Karpas-422 (cell line): ENCODE data around the gene TOMM20. TPM values are rescaled to one million over a fixed set of nuclear protein-coding genes. Genes with fewer than 3 reads are reported as not detected.

Experiments
- DNase-seq: peaks from one replicate; pipeline ENCODE4 v3.0.0-alpha.2; 2015
- H2AFZ ChIP-seq: fragments of 200-600 bp; sonication (generic); 2 replicates; pipeline ENCODE4 v1.6.1; 2014; ENCODE audit warnings: antibody characterized with exemption, low read length, mixed read lengths
- H3K27ac ChIP-seq: fragments of 200-600 bp; sonication (generic); 2 replicates; pipeline ENCODE4 v1.5.1; 2014; ENCODE audit warnings: mild to moderate bottlenecking, low read length, moderate library complexity
- H3K27me3 ChIP-seq: fragments of 200-600 bp; sonication (generic); 2 replicates; pipeline ENCODE4 v1.6.1; 2014; ENCODE audit warnings: low read length, mixed read lengths
- H3K36me3 ChIP-seq: fragments of 200-600 bp; sonication (generic); 2 replicates; pipeline ENCODE4 v1.6.1; 2014; ENCODE audit warnings: low read length, mixed read lengths; ENCODE audit not compliant: insufficient read depth
- H3K4me1 ChIP-seq: fragments of 200-600 bp; sonication (generic); 2 replicates; pipeline ENCODE4 v1.6.1; 2014; ENCODE audit warnings: mild to moderate bottlenecking, low read length, mixed read lengths
- H3K4me2 ChIP-seq: fragments of 200-600 bp; sonication (generic); 2 replicates; pipeline ENCODE4 v1.6.1; 2014; ENCODE audit warnings: low read length, low read depth, mild to moderate bottlenecking; ENCODE audit not compliant: poor library complexity, severe bottlenecking
- H3K4me3 ChIP-seq: fragments of 200-600 bp; sonication (generic); 2 replicates; pipeline ENCODE4 v1.5.1; 2014; ENCODE audit warnings: mild to moderate bottlenecking, antibody characterized with exemption, low read length, mixed read lengths
- H3K79me2 ChIP-seq: fragments of 200-600 bp; sonication (generic); 2 replicates; pipeline ENCODE4 v1.6.1; 2014; ENCODE audit warnings: mild to moderate bottlenecking, low read length, mixed read lengths
- H3K9ac ChIP-seq: fragments of 200-600 bp; sonication (generic); 2 replicates; pipeline ENCODE4 v1.6.0; 2014; ENCODE audit warnings: low read length
- H3K9me2 ChIP-seq: fragments of 200-600 bp; sonication (generic), shearing (Covaris generic); replicated peaks from 2 replicates; pipeline ENCODE4 v1.6.0; 2014; ENCODE audit warnings: mild to moderate bottlenecking, low read length, moderate library complexity; ENCODE audit not compliant: insufficient read depth
- H3K9me3 ChIP-seq: fragments of 300-700, 200-600 bp; sonication (generic); 2 replicates; pipeline ENCODE4 v1.6.1; 2014; ENCODE audit warnings: low read length, mixed read lengths
- H4K20me1 ChIP-seq: fragments of 200-600 bp; sonication (generic); 2 replicates; pipeline ENCODE4 v1.6.1; 2014; ENCODE audit warnings: mild to moderate bottlenecking, antibody characterized with exemption, low read length, low read depth; ENCODE audit not compliant: insufficient read depth
- total RNA-seq: library from RNA; depleted of rRNA; stranded (reverse); fragments of >200 nt; shearing (Covaris generic); gene quantifications from 2 replicates; pipeline ENCODE4 v1.2.3, GENCODE V29; 2014; ENCODE audit warnings: low replicate concordance

The TOMM20 gene
- total RNA-seq, 1 experiment from 2014 or later: 113 TPM

DNA sequence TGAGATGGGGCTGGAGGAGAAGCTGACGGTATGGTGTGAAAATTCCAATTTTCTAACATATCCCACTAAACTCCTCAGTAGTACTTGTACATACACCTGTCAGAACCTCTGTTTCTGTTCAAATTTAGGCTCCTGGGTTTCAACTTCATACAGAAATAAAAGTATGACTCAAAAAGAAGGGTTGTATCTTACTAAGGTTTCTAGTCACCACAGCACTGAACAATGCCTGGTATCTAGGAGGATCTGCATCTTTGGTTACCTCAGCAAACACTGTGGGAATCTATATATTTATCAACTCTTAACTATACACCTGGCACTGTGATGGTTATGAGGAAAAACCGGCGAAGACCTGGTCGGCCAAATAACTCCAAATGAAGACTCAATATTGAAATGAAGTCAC, 18.6 kb upstream of the TOMM20 start:
- Histone ChIP-seq H3K9me2 (no peaks in the 10 kb centered on the region), H4K20me1 (0 out of 2 replicates have a peak, but pooled peaks cover 3% of the 10 kb centered on the region), H3K27ac (no peak overlapping the region), H3K27me3 (no peaks in the 10 kb centered on the region), H3K4me2 (no peak overlapping the region), H3K4me3 (no peak overlapping the region), H3K79me2 (peaks cover 61% of the 10 kb centered on the region), H3K9me3 (no peaks in the 10 kb centered on the region), H3K4me1 (no peaks in the 10 kb centered on the region), H3K36me3 (peaks cover 66% of the 10 kb centered on the region), H2AFZ (no peak overlapping the region), H3K9ac (no peak overlapping the region)
- DNase-seq: no peak

DNA sequence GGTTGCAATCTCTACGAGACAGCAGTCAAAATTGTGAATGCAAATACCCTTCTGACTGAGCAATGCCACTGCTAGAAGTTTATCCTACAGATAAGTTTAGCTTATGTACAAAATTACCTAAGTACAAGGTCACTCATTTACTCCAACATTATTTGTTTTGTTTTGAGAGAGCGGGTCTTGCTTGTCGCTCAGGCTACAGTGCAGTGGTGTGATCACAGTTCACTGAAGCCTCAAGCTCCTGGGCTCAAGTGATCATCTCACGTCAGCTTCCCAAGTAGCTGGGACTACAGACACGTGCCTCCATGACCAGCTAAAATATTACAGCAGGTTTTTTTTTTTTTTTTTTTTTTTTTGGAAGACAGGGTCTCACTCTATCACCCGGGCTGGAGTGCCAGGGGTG, 17.0 kb upstream of the TOMM20 start:
- Histone ChIP-seq H3K4me3 (no peak overlapping the region), H3K27me3 (no peaks in the 10 kb centered on the region), H3K27ac (no peak overlapping the region), H3K4me2 (no peak overlapping the region), H3K4me1 (no peaks in the 10 kb centered on the region), H3K9me3 (no peaks in the 10 kb centered on the region), H3K36me3 (peaks cover 58% of the 10 kb centered on the region), H3K9ac (no peak overlapping the region), H2AFZ (no peak overlapping the region), H4K20me1 (0 out of 2 replicates have a peak, but pooled peaks cover 3% of the 10 kb centered on the region), H3K9me2 (no peaks in the 10 kb centered on the region), H3K79me2 (peaks cover 55% of the 10 kb centered on the region)
- DNase-seq: no peak

DNA sequence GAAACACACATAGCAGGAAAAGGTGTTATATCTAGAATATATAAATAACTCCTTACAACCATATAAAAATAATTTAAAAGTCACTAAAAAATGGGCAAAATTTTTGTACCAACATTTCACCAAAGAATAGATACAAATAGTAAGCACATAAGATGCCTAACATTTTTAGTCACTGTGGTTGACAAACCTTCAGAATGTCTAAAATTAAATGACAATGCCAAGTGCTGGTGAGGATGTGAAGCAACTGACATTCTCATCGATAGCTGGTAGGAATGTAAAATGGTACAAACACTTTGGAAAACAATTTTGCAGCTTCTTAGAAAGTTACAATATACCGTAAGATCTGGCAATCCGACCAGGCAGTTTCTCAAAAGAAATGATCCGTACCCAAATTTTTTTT, 14.4 kb upstream of the TOMM20 start:
- Histone ChIP-seq H3K9ac (no peak overlapping the region), H3K36me3 (peaks cover 57% of the 10 kb centered on the region), H2AFZ (no peak overlapping the region), H3K4me1 (no peaks in the 10 kb centered on the region), H3K27ac (no peak overlapping the region), H3K9me2 (no peaks in the 10 kb centered on the region), H3K79me2 (peaks cover 52% of the 10 kb centered on the region), H3K4me2 (no peak overlapping the region), H3K9me3 (no peaks in the 10 kb centered on the region), H4K20me1 (no peaks in the 10 kb centered on the region), H3K27me3 (no peaks in the 10 kb centered on the region), H3K4me3 (no peak overlapping the region)
- DNase-seq: no peak

DNA sequence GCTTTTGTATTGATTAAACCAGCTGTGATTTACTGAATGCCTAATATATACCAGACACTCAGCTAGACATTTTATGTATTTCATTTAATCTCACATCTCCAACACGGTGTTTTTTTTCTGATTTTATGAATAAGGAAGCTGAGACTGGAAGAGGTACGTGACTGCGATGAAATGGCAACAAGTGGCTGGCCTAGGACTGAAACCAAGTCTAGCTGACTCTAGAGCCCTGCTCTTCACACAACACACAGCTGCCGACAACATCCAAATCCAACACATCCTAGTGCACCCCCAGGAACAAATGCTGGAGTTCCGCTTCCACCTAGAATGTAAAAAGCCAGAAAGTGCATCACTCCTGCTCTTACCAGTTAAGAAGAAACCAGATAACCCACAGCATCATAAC, 10.7 kb upstream of the TOMM20 start:
- peaks cover 30% of the 10 kb centered on the region for H3K79me2 ChIP-seq
- H3K4me3 ChIP-seq: no peak overlapping the region
- no peak for DNase-seq
- H3K9me2 ChIP-seq: no peaks in the 10 kb centered on the region
- H4K20me1 ChIP-seq: no peaks in the 10 kb centered on the region
- H3K9ac ChIP-seq: no peak overlapping the region
- H3K27me3 ChIP-seq: no peaks in the 10 kb centered on the region
- H3K4me1 ChIP-seq: no peaks in the 10 kb centered on the region
- no peak overlapping the region for H3K27ac ChIP-seq
- no peak overlapping the region for H3K4me2 ChIP-seq
- H3K9me3 ChIP-seq: no peaks in the 10 kb centered on the region
- H3K36me3 ChIP-seq: peaks cover 63% of the 10 kb centered on the region
- H2AFZ ChIP-seq: no peak overlapping the region

DNA sequence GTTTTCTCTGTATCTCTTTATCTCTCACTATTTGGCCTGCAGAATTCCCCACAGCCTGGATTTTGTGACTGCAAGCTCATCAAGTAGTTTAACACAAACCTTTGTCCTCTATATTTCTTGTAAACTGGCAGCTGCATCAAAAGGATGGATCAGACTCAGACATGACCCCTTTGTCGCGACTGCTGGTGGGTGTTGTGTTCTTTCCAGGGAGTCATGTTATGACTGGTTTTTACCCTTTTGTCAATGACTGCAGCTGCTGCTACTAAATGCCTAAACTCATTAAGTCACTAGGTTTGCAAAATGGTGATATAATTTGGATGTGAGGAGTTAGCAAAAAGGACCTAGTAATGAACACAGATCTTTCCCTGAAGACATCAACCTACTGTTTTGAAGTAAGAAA, 10.2 kb upstream of the TOMM20 start:
- H3K27me3 ChIP-seq: no peaks in the 10 kb centered on the region
- H3K36me3 ChIP-seq: peaks cover 62% of the 10 kb centered on the region
- H3K4me1 ChIP-seq: no peaks in the 10 kb centered on the region
- H3K4me3 ChIP-seq: no peak overlapping the region
- no peaks in the 10 kb centered on the region for H4K20me1 ChIP-seq
- no peak overlapping the region for H3K9ac ChIP-seq
- DNase-seq: no peak
- no peak overlapping the region for H3K4me2 ChIP-seq
- H2AFZ ChIP-seq: no peak overlapping the region
- no peaks in the 10 kb centered on the region for H3K9me2 ChIP-seq
- peaks cover 26% of the 10 kb centered on the region for H3K79me2 ChIP-seq
- H3K27ac ChIP-seq: no peak overlapping the region
- H3K9me3 ChIP-seq: no peaks in the 10 kb centered on the region

DNA sequence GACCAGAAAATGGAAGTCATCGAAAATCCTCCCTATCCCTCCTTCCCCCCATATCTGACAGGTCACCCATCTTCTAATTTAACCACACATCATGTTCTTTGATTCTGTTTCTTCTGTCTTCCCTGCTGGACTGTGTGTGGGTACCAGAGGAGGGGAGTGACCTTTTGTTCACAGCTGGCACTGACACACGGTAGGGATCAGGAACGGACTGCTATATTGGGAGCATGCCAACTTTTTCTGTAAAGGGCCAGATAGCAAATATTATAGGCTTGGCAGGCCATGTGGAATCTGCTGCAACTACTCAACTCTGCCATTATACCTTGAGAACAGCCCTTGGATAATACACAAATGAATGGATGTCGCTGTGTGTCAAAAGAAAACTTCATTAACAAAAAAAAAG, 7.5 kb upstream of the TOMM20 start:
- Histone ChIP-seq H2AFZ (no peak overlapping the region), H3K9me2 (no peaks in the 10 kb centered on the region), H3K79me2 (peaks cover 13% of the 10 kb centered on the region), H3K4me3 (no peak overlapping the region), H4K20me1 (no peaks in the 10 kb centered on the region), H3K4me1 (no peaks in the 10 kb centered on the region), H3K27ac (no peak overlapping the region), H3K27me3 (no peaks in the 10 kb centered on the region), H3K9ac (no peak overlapping the region), H3K4me2 (no peak overlapping the region), H3K36me3 (peaks cover 52% of the 10 kb centered on the region; the same call in 1 of the 2 replicates), H3K9me3 (no peaks in the 10 kb centered on the region)
- no peak for DNase-seq

DNA sequence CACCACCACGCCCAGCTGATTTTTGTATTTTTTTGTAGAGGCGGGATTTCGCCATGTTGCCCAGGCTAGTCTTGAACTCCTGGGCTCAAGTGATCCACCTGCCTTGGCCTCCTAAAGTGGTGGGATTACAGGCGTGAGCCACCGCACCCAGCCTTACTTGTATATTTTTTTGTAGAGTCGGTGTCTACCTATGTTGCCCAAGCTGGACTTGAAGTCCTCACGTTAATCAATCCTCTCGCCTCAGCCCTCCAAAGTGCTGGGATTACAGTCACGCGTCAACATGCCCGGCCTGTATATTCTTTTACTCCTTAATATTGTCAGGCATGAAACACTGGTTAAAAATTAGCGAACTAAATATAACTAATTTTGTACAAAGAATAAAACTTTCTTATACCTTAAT, 5.5 kb upstream of the TOMM20 start:
- H3K4me2 ChIP-seq: no peak overlapping the region

DNA sequence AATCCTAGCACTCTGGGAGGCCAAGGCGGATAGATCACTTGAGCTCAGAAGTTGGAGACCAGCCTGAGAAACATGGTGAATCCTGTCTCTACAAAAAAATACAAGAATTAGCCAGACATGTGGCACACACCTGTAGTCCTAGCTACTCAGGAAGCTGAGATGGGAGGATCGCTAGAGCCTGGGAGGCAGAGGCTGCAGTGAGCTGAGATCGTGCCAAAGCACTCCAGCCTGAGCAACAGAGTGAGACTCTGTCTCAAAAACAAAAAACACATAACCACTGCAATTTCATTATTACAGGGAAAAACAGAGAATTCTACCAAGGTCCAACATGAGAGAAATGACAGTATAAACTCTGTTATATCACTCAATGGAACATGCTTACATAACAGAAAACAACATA, 4.4 kb upstream of the TOMM20 start:
- no peak for DNase-seq
- no peak overlapping the region for H3K9ac ChIP-seq
- H3K27ac ChIP-seq: no peak overlapping the region
- peaks cover 10% of the 10 kb centered on the region for H3K4me1 ChIP-seq
- peaks cover 10% of the 10 kb centered on the region for H3K79me2 ChIP-seq
- H3K9me3 ChIP-seq: no peaks in the 10 kb centered on the region
- H3K4me2 ChIP-seq: no peak overlapping the region
- H3K27me3 ChIP-seq: no peaks in the 10 kb centered on the region
- no peaks in the 10 kb centered on the region for H4K20me1 ChIP-seq
- no peak overlapping the region for H2AFZ ChIP-seq
- peaks cover 39% of the 10 kb centered on the region; the same call in 1 of the 2 replicates for H3K36me3 ChIP-seq
- no peaks in the 10 kb centered on the region for H3K9me2 ChIP-seq
- no peak overlapping the region for H3K4me3 ChIP-seq

More for the DNA sequence above, 5.5 kb upstream of the TOMM20 start:
- Histone ChIP-seq H3K4me1 (peaks cover 6% of the 10 kb centered on the region), H3K4me3 (no peak overlapping the region), H3K27me3 (no peaks in the 10 kb centered on the region), H4K20me1 (no peaks in the 10 kb centered on the region), H3K79me2 (peaks cover 11% of the 10 kb centered on the region), H3K9me2 (no peaks in the 10 kb centered on the region), H3K36me3 (peaks cover 49% of the 10 kb centered on the region; the same call in 1 of the 2 replicates), H3K27ac (no peak overlapping the region), H3K9ac (no peak overlapping the region), H3K9me3 (no peaks in the 10 kb centered on the region), H2AFZ (no peak overlapping the region)
- DNase-seq: no peak

DNA sequence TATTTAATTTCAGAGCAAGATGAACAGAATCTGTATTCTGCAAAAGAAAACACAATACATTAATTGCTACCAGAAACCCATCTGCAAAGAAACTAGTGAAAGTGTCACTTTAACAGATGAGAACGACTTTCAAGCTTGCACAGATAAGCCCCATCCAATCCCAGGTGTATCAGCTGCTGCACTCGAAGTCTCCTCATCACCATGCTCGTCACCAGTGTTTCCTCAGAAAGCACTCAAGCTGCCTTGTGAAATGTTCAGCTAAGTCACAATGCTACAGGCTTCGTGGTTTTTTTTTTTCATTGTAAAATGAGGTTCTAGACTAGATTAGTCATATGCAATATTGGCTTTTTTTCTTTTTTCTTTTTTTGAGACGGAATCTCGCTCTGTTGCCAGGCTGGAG, 3.3 kb upstream of the TOMM20 start:
- H3K9ac ChIP-seq: no peak overlapping the region
- no peak overlapping the region for H2AFZ ChIP-seq
- H3K4me3 ChIP-seq: no peak overlapping the region
- peaks cover 15% of the 10 kb centered on the region for H3K4me1 ChIP-seq
- peaks cover 33% of the 10 kb centered on the region; the same call in 1 of the 2 replicates for H3K36me3 ChIP-seq
- H3K79me2 ChIP-seq: peaks cover 20% of the 10 kb centered on the region
- no peak overlapping the region for H3K27ac ChIP-seq
- H3K9me3 ChIP-seq: no peaks in the 10 kb centered on the region
- no peak for DNase-seq
- no peaks in the 10 kb centered on the region for H3K27me3 ChIP-seq
- H3K4me2 ChIP-seq: no peak overlapping the region
- peaks cover 9% of the 10 kb centered on the region for H4K20me1 ChIP-seq
- H3K9me2 ChIP-seq: no peaks in the 10 kb centered on the region
